GM12878 (cell line): Measurements from ENCODE around the gene PPDPF. TPM values are rescaled to one million over a fixed set of nuclear protein-coding genes. Genes with fewer than 3 reads are reported as not detected.

Experiments used
- ATAC-seq: fragments of 200-7000 bp; cut with Tn5 transposase; 3 replicates; pipeline ENCODE4 v1.9.1; 2020; ENCODE audit warnings: mild to moderate bottlenecking, moderate library complexity
- BruUV-seq: library from RNA; stranded (reverse); fragments of 400-500 nt; replicated peaks from 2 replicates; lab custom pipeline; 2021; lab: Mats Ljungman, UMichigan
- CTCF ChIA-PET: fragments of 300-600 bp; sonication (Branson Sonifier 250); formaldehyde crosslinking; extraction: SDS; loops from one replicate; lab custom pipeline; 2021; ENCODE audit warnings: inconsistent platforms; lab: Yijun Ruan, JAX
- POLR2A ChIA-PET: fragments of 350-600 bp; formaldehyde crosslinking; extraction: SDS; loops from one replicate; lab custom pipeline; 2021; ENCODE audit warnings: inconsistent platforms; lab: Charles Lee
- RAD21 ChIA-PET: fragments of 300-600 bp; sonication (Branson Sonifier 250); formaldehyde crosslinking; loops from one replicate; lab custom pipeline; 2023; ENCODE audit warnings: antibody characterized with exemption; ENCODE audit not compliant: unreplicated experiment; lab: Charles Lee
- SMC1A ChIA-PET: fragments of 300-600 bp; sonication (Branson Sonifier 250); formaldehyde crosslinking; loops from one replicate; lab custom pipeline; 2023; ENCODE audit not compliant: unreplicated experiment, uncharacterized antibody; lab: Charles Lee
- DNase-seq: peaks from one replicate; pipeline ENCODE4 v3.0.0-alpha.2; 2011; ENCODE audit warnings: low read depth, low spot score
- FAIRE-seq: peaks from 3 replicates; lab custom pipeline; 2011; peaks lifted over from hg19 to GRCh38; lab: Jason Lieb, UNC
- H2AFZ ChIP-seq: 2 replicates; pipeline ENCODE4 v1.6.0; 2011; ENCODE audit warnings: low read depth, low read length, control low read depth; ENCODE audit not compliant: control insufficient read depth
- H3K27ac ChIP-seq: 2 replicates; pipeline ENCODE4 v1.5.1; 2011; ENCODE audit warnings: control low read depth; ENCODE audit not compliant: control insufficient read depth, insufficient read depth
- H3K27me3 ChIP-seq, 2 experiments: replicated peaks in 1 of 2; 2 replicates each; pipeline versions ENCODE4 v1.6.0 to v1.6.1; 2011; ENCODE audit warnings: low read length in 1 of 2; ENCODE audit not compliant: control insufficient read depth in 2 of 2, insufficient read depth in 2 of 2
- H3K36me3 ChIP-seq, 2 experiments: 2 replicates each; pipeline ENCODE4 v1.5.1; 2011; ENCODE audit warnings: low read length in 1 of 2; ENCODE audit not compliant: control insufficient read depth in 2 of 2, insufficient read depth in 2 of 2
- H3K4me1 ChIP-seq: 2 replicates; pipeline ENCODE4 v1.6.1; 2011; ENCODE audit warnings: mild to moderate bottlenecking, low read length, moderate library complexity, mixed read lengths; ENCODE audit not compliant: control insufficient read depth, insufficient read depth
- H3K4me2 ChIP-seq: 2 replicates; pipeline ENCODE4 v1.6.0; 2011; ENCODE audit warnings: control low read depth; ENCODE audit not compliant: control insufficient read depth, insufficient read depth
- H3K4me3 ChIP-seq: fragments of 200-600 bp; sonication (generic); 2 replicates; pipeline ENCODE4 v1.5.1; 2016
- H3K79me2 ChIP-seq: 2 replicates; pipeline ENCODE4 v1.6.0; 2011; ENCODE audit warnings: low read length; ENCODE audit not compliant: control insufficient read depth, insufficient read depth
- H3K9ac ChIP-seq: 2 replicates; pipeline ENCODE4 v1.8.0; 2011; ENCODE audit warnings: low read length, control low read depth, mixed read lengths; ENCODE audit not compliant: control insufficient read depth, insufficient read depth
- H3K9me3 ChIP-seq: replicated peaks from 3 replicates; pipeline ENCODE4 v1.5.1; 2011; ENCODE audit warnings: mild to moderate bottlenecking, low read length; ENCODE audit not compliant: control insufficient read depth, insufficient read depth
- H4K20me1 ChIP-seq: 2 replicates; pipeline ENCODE4 v1.6.0; 2011; ENCODE audit not compliant: control insufficient read depth, insufficient read depth
- BCL3 ChIP-seq: IDR thresholded peaks from 2 replicates; pipeline ENCODE4 v1.6.1; 2011; ENCODE audit warnings: borderline replicate concordance, low read depth, mild to moderate bottlenecking, moderate library complexity, low read length; ENCODE audit not compliant: insufficient read depth, poor library complexity, severe bottlenecking
- ZNF592 ChIP-seq: fragments of 450-650 bp; IDR thresholded peaks from 2 replicates; pipeline ENCODE4 v1.6.1; 2017; ENCODE audit warnings: mild to moderate bottlenecking, moderate library complexity
- WGBS: methylation state at CpG from one replicate; pipeline ENCODE4 v1.1.6; 2016; ENCODE audit warnings: low lambda C conversion rate; ENCODE audit not compliant: insufficient replicate concordance, insufficient coverage; ENCODE audit errors: missing lambda C conversion rate; 5-methylcytosine and 5-hydroxymethylcytosine counted together
- in situ Hi-C: fragments of 300-500 bp; cut with MboI; formaldehyde crosslinking; loops from 9 replicates; pipeline ENCODE4 v1.14.3; 2018; ENCODE audit warnings: mixed read lengths
- intact Hi-C: fragments of 100-400 bp; cut with micrococcal nuclease; formaldehyde crosslinking; loops from one replicate; pipeline ENCODE4 v1.14.2; 2022; ENCODE audit not compliant: unreplicated experiment
- polyA plus RNA-seq, 11 experiments: library from polyadenylated mRNA; depleted of rRNA in 4 of 11; unstranded in 6 of 11; stranded (reverse) in 5 of 11; fragments of >200 nt; fragmentation: Nextera tagmentation in 4 of 11; fragmentation: Illumina TruSeq in 1 of 11; extraction: Ambion mirVana in 4 of 11; extraction: Trizol in 1 of 11; gene quantifications; 1 replicate in 1 of 11; 2 replicates in 10 of 11; pipeline versions ENCODE4 v1.2.1 to v1.2.3, GENCODE V29; 2011 to 2016; ENCODE audit warnings: inconsistent platforms in 2 of 11, missing spikeins in 2 of 11, low read depth in 1 of 11
- total RNA-seq, 4 experiments: library from RNA; depleted of rRNA in 3 of 4; stranded (reverse); fragments of >200 nt in 3 of 4; fragmentation: Illumina TruSeq in 1 of 4; extraction: Trizol in 1 of 4; gene quantifications; 2 replicates each; pipeline versions ENCODE4 v1.2.1 to v1.2.3, GENCODE V29; 2013 to 2021

Gene PPDPF
- total and polyA plus RNA-seq, 10 of the 15 experiments (the other 5 are each of a cell fraction or from before 2014, with no cell fraction given), result 0.32 to 154 (median 22.8) TPM

- no peak overlapping the region for H3K4me2 ChIP-seq
- no peak overlapping the region for H3K27ac ChIP-seq
Measured at GRCh38 chr20:63539441-63540370, 19.1 kb downstream of the PPDPF start.

More at GRCh38 chr20:63539441-63540370, 19.1 kb downstream of the PPDPF start:
- no peak for ATAC-seq
- Histone ChIP-seq H3K36me3 (no peaks in the 10 kb centered on the region), H2AFZ (no peak overlapping the region), H3K4me3 (no peak overlapping the region), H3K27me3 (no peaks in the 10 kb centered on the region), H4K20me1 (no peaks in the 10 kb centered on the region), H3K9me3 (no peaks in the 10 kb centered on the region), H3K4me1 (peaks cover 26% of the 10 kb centered on the region), H3K79me2 (no peaks in the 10 kb centered on the region), H3K9ac (no peak overlapping the region)
- no TSS peak for BruUV-seq
- POLR2A ChIA-PET, result interaction anchor here (1.3 kb wide), 1 partner anchor 88 kb away, joined by 4 read pairs; the partner anchor contains the start of gene GMEB2
- in situ Hi-C loops (no loop called here), intact Hi-C loops (loop anchor here (2.0 to 5.0 kb wide), 5 partner anchors 39 to 583 kb away; partner anchors contain the start of gene GMEB2)
- RAD21 ChIA-PET, result interaction anchor here (0.7 to 3.2 kb wide), 8 partner anchors 12 to 118 kb away, joined by 4 to 41 read pairs (median 18); partner anchors contain the start of genes GMEB2, PPDPF and RTEL1
- WGBS, result 77% methylated on average over 27 of the region's 29 CpGs
- CTCF ChIA-PET, result interaction anchor here (1.2 to 2.9 kb wide), 7 partner anchors 34 to 518 kb away, joined by 3 to 25 read pairs (median 4); partner anchors contain the start of genes HELZ2 and TPD52L2
- TF ChIP-seq ZNF592 (no peak), BCL3 (peak; percentile 55)
- FAIRE-seq, result no peak
- no peak for DNase-seq
- SMC1A ChIA-PET, result interaction anchor here (1.1 to 1.4 kb wide), 3 partner anchors 85 to 581 kb away, joined by 3 to 4 read pairs (median 3); no protein-coding TSS in a partner anchor
